HCT116 (cell line): ENCODE results near the gene PRRX2. TPM values are rescaled to one million over a fixed set of nuclear protein-coding genes. Genes with fewer than 3 reads are reported as not detected.

ENCODE experiments used
- ATAC-seq: fragments of 200-7000 bp; cut with Tn5 transposase; 2 replicates; pipeline ENCODE4 v1.9.1; 2020; ENCODE audit warnings: mild to moderate bottlenecking, moderate library complexity
- BruUV-seq: library from RNA; stranded (reverse); fragments of 400-500 nt; replicated peaks from 2 replicates; lab custom pipeline; 2021; lab: Mats Ljungman, UMichigan
- CTCF ChIA-PET: fragments of 300-600 bp; sonication (Branson Sonifier 250); formaldehyde crosslinking; loops from one replicate; lab custom pipeline; 2021; ENCODE audit warnings: antibody characterized with exemption; lab: Charles Lee
- POLR2A ChIA-PET: fragments of 300-600, 350-600 bp; sonication (Branson Sonifier 250); formaldehyde crosslinking; loops from one replicate; lab custom pipeline; 2021; ENCODE audit warnings: antibody characterized with exemption; lab: Charles Lee
- RAD21 ChIA-PET, 2 experiments: fragments of 300-600 bp; sonication (Branson Sonifier 250); formaldehyde crosslinking; loops; one replicate each; lab custom pipeline; 2023; ENCODE audit warnings: low total read pairs in 2 of 2; ENCODE audit not compliant: uncharacterized antibody in 2 of 2, unreplicated experiment in 2 of 2, low non-redundant PET in 1 of 2; lab: Charles Lee
- DNase-seq: peaks from one replicate; pipeline ENCODE4 v3.0.0-alpha.2; 2010; ENCODE audit warnings: low read depth, low spot score
- H2AFZ ChIP-seq: fragments of 200-600 bp; shearing (Covaris generic), sonication (generic); 2 replicates; pipeline ENCODE4 v1.6.1; 2017; ENCODE audit warnings: low read depth, mixed run types, mixed read lengths, antibody characterized with exemption, low read length; ENCODE audit not compliant: poor library complexity, severe bottlenecking
- H3K27ac ChIP-seq: 2 replicates; pipeline ENCODE4 v1.5.1; 2012; ENCODE audit warnings: low read depth, low read length
- H3K27me3 ChIP-seq: fragments of 200-600 bp; sonication (generic); 2 replicates; pipeline ENCODE4 v1.6.1; 2016; ENCODE audit warnings: mixed run types, low read length, mixed read lengths; ENCODE audit not compliant: insufficient read depth
- H3K36me3 ChIP-seq, 2 experiments: fragments of 200-500 bp in 1 of 2; fragments of 200-600 bp in 1 of 2; sonication (Bioruptor generic) in 1 of 2; sonication (generic) in 1 of 2; 2 replicates each; pipeline versions ENCODE4 v1.5.1 to v1.6.1; 2014 to 2016; ENCODE audit warnings: low read length in 2 of 2, inconsistent platforms in 1 of 2, mixed read lengths in 1 of 2, mixed run types in 1 of 2; ENCODE audit not compliant: insufficient read depth in 2 of 2, control insufficient read depth in 1 of 2
- H3K4me1 ChIP-seq, 2 experiments: fragments of 200-600 bp in 1 of 2; sonication (generic) in 1 of 2; 2 replicates each; pipeline versions ENCODE4 v1.5.1 to v1.6.1; 2012 to 2017; ENCODE audit warnings: low read length in 2 of 2, inconsistent platforms in 1 of 2, mild to moderate bottlenecking in 1 of 2, mixed read lengths in 1 of 2, mixed run types in 1 of 2, moderate library complexity in 1 of 2; ENCODE audit not compliant: insufficient read depth in 2 of 2, control insufficient read depth in 1 of 2
- H3K4me2 ChIP-seq: fragments of 200-600 bp; sonication (generic); 2 replicates; pipeline ENCODE4 v1.6.1; 2017; ENCODE audit warnings: mixed run types, low read length, mixed read lengths
- H3K4me3 ChIP-seq, 2 experiments: fragments of 200-600 bp in 1 of 2; sonication (generic) in 1 of 2; replicated peaks in 1 of 2; 2 replicates each; pipeline ENCODE4 v1.5.1; 2011 to 2016; ENCODE audit warnings: low read length in 2 of 2, control low read depth in 1 of 2, low read depth in 1 of 2, mild to moderate bottlenecking in 1 of 2, mixed read lengths in 1 of 2, mixed run types in 1 of 2
- H3K79me2 ChIP-seq: fragments of 200-600 bp; sonication (generic); 2 replicates; pipeline ENCODE4 v1.6.1; 2017; ENCODE audit warnings: mild to moderate bottlenecking, mixed run types, low read length, moderate library complexity, mixed read lengths; ENCODE audit not compliant: insufficient read depth
- H3K9ac ChIP-seq: fragments of 200-600 bp; sonication (generic); 2 replicates; pipeline ENCODE4 v1.6.1; 2016; ENCODE audit warnings: low read length, mixed read lengths
- H3K9me2 ChIP-seq: fragments of 200-600 bp; sonication (generic), shearing (Covaris generic); 2 replicates; pipeline ENCODE4 v1.6.1; 2017; ENCODE audit warnings: mixed run types, mild to moderate bottlenecking, moderate library complexity; ENCODE audit not compliant: insufficient read depth
- H3K9me3 ChIP-seq, 2 experiments: fragments of 200-500 bp in 1 of 2; fragments of 200-600 bp in 1 of 2; sonication (Bioruptor generic) in 1 of 2; sonication (generic) in 1 of 2; 2 replicates each; pipeline ENCODE4 v1.6.1; 2014 to 2017; ENCODE audit warnings: low read length in 2 of 2, mixed read lengths in 2 of 2, inconsistent platforms in 1 of 2, low read depth in 1 of 2, mild to moderate bottlenecking in 1 of 2, mixed run types in 1 of 2, moderate library complexity in 1 of 2; ENCODE audit not compliant: control insufficient read depth in 1 of 2, insufficient read depth in 1 of 2
- H4K20me1 ChIP-seq: fragments of 200-600 bp; sonication (generic), shearing (Covaris generic); 2 replicates; pipeline ENCODE4 v1.6.1; 2017; ENCODE audit warnings: mixed run types, mild to moderate bottlenecking, moderate library complexity; ENCODE audit not compliant: insufficient read depth
- ATF3 ChIP-seq: IDR thresholded peaks from 2 replicates; pipeline ENCODE4 v1.6.1; 2012
- MAX ChIP-seq: IDR thresholded peaks from 2 replicates; pipeline ENCODE4 v1.6.1; 2012
- POLR2A ChIP-seq: IDR thresholded peaks from 2 replicates; pipeline ENCODE4 v1.7.0; 2011; ENCODE audit warnings: borderline replicate concordance; ENCODE audit not compliant: insufficient read depth, insufficient read length; ENCODE audit errors: extremely low read depth
- RAD21 ChIP-seq: IDR thresholded peaks from 2 replicates; pipeline ENCODE4 v1.6.1; 2012; ENCODE audit warnings: low read depth, mild to moderate bottlenecking
- REST ChIP-seq: IDR thresholded peaks from 2 replicates; pipeline ENCODE4 v1.6.1; 2012; ENCODE audit warnings: low read depth
- SIN3A ChIP-seq: IDR thresholded peaks from 2 replicates; pipeline ENCODE4 v1.6.1; 2012; ENCODE audit warnings: low read depth
- SP1 ChIP-seq: IDR thresholded peaks from 2 replicates; pipeline ENCODE4 v1.6.1; 2012; ENCODE audit warnings: low read depth
- SRF ChIP-seq: IDR thresholded peaks from 2 replicates; pipeline ENCODE4 v1.6.1; 2012; ENCODE audit warnings: low read depth
- TCF7L2 ChIP-seq: IDR thresholded peaks from 2 replicates; pipeline ENCODE4 v1.7.0; 2011; ENCODE audit warnings: borderline replicate concordance, inconsistent platforms; ENCODE audit not compliant: insufficient read depth, insufficient read length; ENCODE audit errors: extremely low read depth
- ZBTB33 ChIP-seq: IDR thresholded peaks from 2 replicates; pipeline ENCODE4 v1.6.1; 2011; ENCODE audit warnings: mild to moderate bottlenecking, low read length, moderate library complexity; ENCODE audit not compliant: insufficient replicate concordance; ENCODE audit errors: extremely low read depth
- intact Hi-C: fragments of 100-400 bp; cut with micrococcal nuclease; formaldehyde crosslinking; loops from 2 replicates; pipeline ENCODE4 v1.10.0; 2022
- total RNA-seq: library from RNA; stranded (reverse); gene quantifications from one replicate; pipeline ENCODE4 v1.2.1, GENCODE V29; 2021; ENCODE audit not compliant: unreplicated experiment

The PRRX2 gene
- total RNA-seq, 1 experiment from 2014 or later, result 25.5 TPM

- BruUV-seq, result no TSS peak
- no peak overlapping the region for H3K27ac ChIP-seq
Observed at GRCh38 chr9:129702589-129703520, 37.4 kb downstream of the PRRX2 start.

More at GRCh38 chr9:129702589-129703520, 37.4 kb downstream of the PRRX2 start:
- CTCF ChIA-PET, result interaction anchor here (0.7 kb wide), 1 partner anchor 24 kb away, joined by 3 read pairs; no protein-coding TSS in a partner anchor
- Histone ChIP-seq H3K79me2 (0 out of 2 replicates have a peak, but pooled peaks cover 3% of the 10 kb centered on the region), H3K4me2 (no peak overlapping the region), H2AFZ (no peak overlapping the region), H4K20me1 (no peaks in the 10 kb centered on the region), H3K9me2 (no peaks in the 10 kb centered on the region), H3K9ac (no peak overlapping the region), H3K36me3 (no peaks in the 10 kb centered on the region), H3K27me3 (no peaks in the 10 kb centered on the region), H3K4me1 (peaks cover 2 to 6% of the 10 kb centered on the region in 2 experiments; a peak in 3 of 4 replicates), H3K4me3 (no peak overlapping the region), H3K9me3 (no peaks in the 10 kb centered on the region)
- RAD21 ChIA-PET, result no interaction called here
- intact Hi-C loops, result no loop called here
- no peak for ATAC-seq
- POLR2A ChIA-PET, result no interaction called here
- TF ChIP-seq REST (no peak), TCF7L2 (no peak), SP1 (no peak), POLR2A (no peak), SIN3A (no peak), ATF3 (no peak), ZBTB33 (no peak), RAD21 (no peak), SRF (no peak), MAX (no peak)
- no peak for DNase-seq
